NCI-H1436 (cell line): ENCODE results near the gene INPP5A.

ENCODE experiments used
- DNase-seq: peaks from one replicate; lab custom pipeline; 2025; lab: John Stamatoyannopoulos, UW

The INPP5A gene

GRCh38 chr10:132631338-132631735 is 93.8 kb downstream of the INPP5A start:
- no peak for DNase-seq

- DNase-seq, result no peak
Measured at GRCh38 chr10:132632091-132632561, 94.5 kb downstream of the INPP5A start.

- no peak for DNase-seq
Measured at GRCh38 chr10:132632851-132633684, 95.5 kb downstream of the INPP5A start.

- no peak for DNase-seq
Measured at GRCh38 chr10:132634241-132634946, 96.8 kb downstream of the INPP5A start.

GRCh38 chr10:132634947-132635271 is 97.3 kb downstream of the INPP5A start:
- DNase-seq, result no peak

- no peak for DNase-seq
Measured at GRCh38 chr10:132636358-132636757, 98.8 kb downstream of the INPP5A start.

GRCh38 chr10:132637477-132638129 is 100.0 kb downstream of the INPP5A start:
- DNase-seq, result peak; percentile 65

- no peak for DNase-seq
Measured at GRCh38 chr10:132638130-132638515, 100.5 kb downstream of the INPP5A start.

- DNase-seq, result no peak
Measured at GRCh38 chr10:132639470-132639869, 101.9 kb downstream of the INPP5A start.

- no peak for DNase-seq
Measured at GRCh38 chr10:132640326-132641125, 102.9 kb downstream of the INPP5A start.

GRCh38 chr10:132641401-132641800 is 103.8 kb downstream of the INPP5A start:
- no peak for DNase-seq

- DNase-seq, result no peak
Measured at GRCh38 chr10:132641966-132642731, 104.6 kb downstream of the INPP5A start.

- DNase-seq, result no peak
Measured at GRCh38 chr10:132642732-132643008, 105.1 kb downstream of the INPP5A start.

GRCh38 chr10:132643709-132644526 is 106.3 kb downstream of the INPP5A start:
- no peak for DNase-seq

GRCh38 chr10:132644527-132645246 is 107.1 kb downstream of the INPP5A start:
- no peak for DNase-seq

- no peak for DNase-seq
Measured at GRCh38 chr10:132645247-132645530, 107.6 kb downstream of the INPP5A start.

- DNase-seq, result no peak
Measured at GRCh38 chr10:132645630-132646442, 108.2 kb downstream of the INPP5A start.

GRCh38 chr10:132646443-132647097 is 109.0 kb downstream of the INPP5A start:
- DNase-seq, result no peak

GRCh38 chr10:132647424-132647823 is 109.8 kb downstream of the INPP5A start:
- DNase-seq, result no peak
